ENCODE results near the gene FGF14.

- TF ChIP-seq POLR2A (IDR thresholded peaks at IDR 0.05), result no peak
- no peak for TF ChIP-seq CTCF (IDR thresholded peaks at IDR 0.05)
Measured at GRCh38 chr13:101707659-101708058, 694.2 kb downstream of the FGF14 start.

Measured in Peyer's patch (tissue), 4 donors.